ENCODE results near the gene PPP1R13B. TPM values are rescaled to one million over a fixed set of nuclear protein-coding genes. Genes with fewer than 3 reads are reported as not detected.
A peak's percentile ranks its signal among the peaks of the same experiment; 100 is the strongest.

PPP1R13B gene
- total and polyA plus RNA-seq, 7 experiments from 2014 or later, result 3.3 to 26.8 (median 16.9) TPM

GRCh38 chr14:103715052-103716000, 132.0 kb downstream of the PPP1R13B start, which contains the start of the genes XRCC3 and ZFYVE21:
XRCC3 (minus strand) TSS chr14:103715451; CDS start chr14:103711087, 4,364 bp downstream.
ZFYVE21 (plus strand) TSS chr14:103715810; CDS start chr14:103715842, 32 bp downstream.
- peak; percentile 97 for ATAC-seq
- peaks cover 38 to 69% (median 52%) of the 10 kb centered on the region in 7 donors for H3K4me1 Mint-ChIP-seq
- no peaks in the 10 kb centered on the region for H3K27me3 ChIP-seq (ENCODE audit: control insufficient read depth in 2 of 2, insufficient read depth in 2 of 2, low read length in 2 of 2)
- DNase-seq, result peak; percentile 96 to 100 (median 100)
- H3K9me3 ChIP-seq (ENCODE audit: control insufficient read depth in 2 of 3, low read length in 3 of 3), result no peaks in the 10 kb centered on the region
- POLR2A ChIA-PET, result interaction anchor here (0.5 to 1.2 kb wide), 5 partner anchors 32 to 1897 kb away, joined by 3 to 5 read pairs (median 3); partner anchors contain the start of gene KLC1
- intact Hi-C loops (cut with micrococcal nuclease), result loop anchor here (1.0 to 10.0 kb wide), 15 partner anchors 33 to 941 kb away; partner anchors contain the start of genes BAG5 (in 2 of the 2), COA8 (in 2 of the 2), KLC1 (in 2 of the 2) and MARK3 (in 2 of the 2)
- H3K4me3 Mint-ChIP-seq, result peak within 1 kb of the TSS; percentile 89 to 98 (median 94)
- peaks cover 0 to 5% (median 0%) of the 10 kb centered on the region in 5 donors for H3K36me3 Mint-ChIP-seq
- CTCF ChIA-PET, result no interaction called here
- H3K27ac Mint-ChIP-seq, result peak within 1 kb of the TSS; percentile 40 to 95 (median 91)
- H3K36me3 ChIP-seq (ENCODE audit: control insufficient read depth in 2 of 3, insufficient read depth in 3 of 3, low read length in 3 of 3), result no peaks in the 10 kb centered on the region
- H3K9me3 Mint-ChIP-seq, result peaks cover 0 to 4% (median 0%) of the 10 kb centered on the region in 11 donors
- peaks cover 0 to 2% (median 0%) of the 10 kb centered on the region in 5 donors for H3K27me3 Mint-ChIP-seq
- H3K4me1 ChIP-seq (ENCODE audit: control insufficient read depth in 2 of 2, insufficient read depth in 2 of 2, low read length in 2 of 2), result peaks cover 8 to 13% of the 10 kb centered on the region in 2 donors
- peak within 1 kb of the TSS; percentile 56 for H3K4me3 ChIP-seq (ENCODE audit: low read length)
- peak within 1 kb of the TSS; percentile 73 for H3K27ac ChIP-seq (ENCODE audit: low read depth, low read length)

- Histone ChIP-seq H3K27ac (ENCODE audit: low read depth, low read length) (peak overlapping the region; percentile 73), H3K4me1 (ENCODE audit: control insufficient read depth in 2 of 2, insufficient read depth in 2 of 2, low read length in 2 of 2) (peaks cover 8 to 10% of the 10 kb centered on the region in 2 donors), H3K27me3 (ENCODE audit: control insufficient read depth in 2 of 2, insufficient read depth in 2 of 2, low read length in 2 of 2) (no peaks in the 10 kb centered on the region), H3K36me3 (ENCODE audit: control insufficient read depth in 2 of 3, insufficient read depth in 3 of 3, low read length in 3 of 3) (no peaks in the 10 kb centered on the region), H3K4me3 (ENCODE audit: low read length) (peak overlapping the region; percentile 56), H3K9me3 (ENCODE audit: control insufficient read depth in 2 of 3, low read length in 3 of 3) (no peaks in the 10 kb centered on the region)
- POLR2A ChIA-PET, result interaction anchor here (0.6 kb wide), 1 partner anchor 48 kb away, joined by 4 read pairs; no protein-coding TSS in a partner anchor
- ATAC-seq, result no peak
- H3K4me1 Mint-ChIP-seq, result peaks cover 27 to 57% (median 40%) of the 10 kb centered on the region in 7 donors
- H3K36me3 Mint-ChIP-seq, result peaks cover 0 to 5% (median 0%) of the 10 kb centered on the region in 5 donors
- intact Hi-C loops (cut with micrococcal nuclease), result loop anchor here (2.0 to 10.0 kb wide), 5 partner anchors 193 to 939 kb away; partner anchors contain the start of genes EIF5 (in 1 of the 2), MARK3 (in 1 of the 2) and TRAF3 (in 1 of the 2)
- peak overlapping the region; percentile 50 to 98 (median 94) for H3K4me3 Mint-ChIP-seq
- CTCF ChIA-PET, result no interaction called here
- H3K27me3 Mint-ChIP-seq, result peaks cover 0 to 2% (median 0%) of the 10 kb centered on the region in 5 donors
- no peak for DNase-seq
- H3K27ac Mint-ChIP-seq, result peak overlapping the region in 5 of 9 donors; percentile 14 to 91 (median 28)
- peaks cover 0 to 4% (median 0%) of the 10 kb centered on the region in 11 donors for H3K9me3 Mint-ChIP-seq
Observed at GRCh38 chr14:103714063-103714724, 133.2 kb downstream of the PPP1R13B start.

DNA sequence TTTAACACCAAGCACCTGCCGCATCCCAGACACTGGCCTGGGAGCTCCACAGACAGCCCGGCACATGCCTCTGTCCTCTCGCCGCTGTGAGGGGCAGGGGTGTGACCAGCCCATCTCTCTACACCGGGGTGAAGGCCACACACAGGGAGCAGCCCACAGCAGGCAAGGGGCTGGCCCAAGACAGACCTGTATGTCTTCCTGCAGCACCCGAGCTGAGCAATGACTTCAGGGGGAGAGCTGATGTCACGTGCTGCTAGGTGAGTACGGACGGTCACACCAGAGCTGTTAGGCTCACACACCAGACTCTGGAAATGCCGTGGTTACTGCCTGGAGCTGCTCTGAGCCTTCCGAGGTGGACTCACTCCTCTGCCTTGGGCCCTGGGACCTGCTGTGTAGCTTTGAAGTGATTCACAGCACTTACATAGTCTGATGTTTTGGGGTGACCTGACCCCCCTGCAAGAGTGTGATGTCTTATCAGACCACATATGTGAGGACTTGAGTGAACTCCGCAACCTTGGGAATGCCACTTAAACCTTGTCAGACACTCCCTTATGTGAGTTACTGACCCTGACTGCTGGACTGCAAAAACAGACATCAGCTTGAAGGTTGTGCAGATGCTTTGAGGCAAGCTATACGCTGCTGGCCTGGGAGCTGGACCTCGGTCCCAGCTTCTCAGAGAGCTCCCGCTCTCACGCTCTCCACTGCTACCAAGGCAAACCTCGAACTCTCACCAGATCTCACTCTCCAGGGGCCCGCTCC, 133.9 kb downstream of the PPP1R13B start:
- DNase-seq, result no peak
- Mint-ChIP-seq H3K27me3 (peaks cover 0 to 2% (median 0%) of the 10 kb centered on the region in 5 donors), H3K36me3 (peaks cover 0 to 5% (median 3%) of the 10 kb centered on the region in 5 donors), H3K4me1 (peaks cover 20 to 51% (median 35%) of the 10 kb centered on the region in 7 donors), H3K27ac (peak overlapping the region in 5 of 9 donors; percentile 28 to 71 (median 55)), H3K4me3 (peak overlapping the region; percentile 27 to 98 (median 94)), H3K9me3 (peaks cover 0 to 4% (median 0%) of the 10 kb centered on the region in 11 donors)
- Histone ChIP-seq H3K27ac (ENCODE audit: low read depth, low read length) (no peak overlapping the region), H3K36me3 (ENCODE audit: control insufficient read depth in 2 of 3, insufficient read depth in 3 of 3, low read length in 3 of 3) (peaks cover 0 to 2% (median 0%) of the 10 kb centered on the region in 3 experiments), H3K27me3 (ENCODE audit: control insufficient read depth in 2 of 2, insufficient read depth in 2 of 2, low read length in 2 of 2) (no peaks in the 10 kb centered on the region), H3K4me1 (ENCODE audit: control insufficient read depth in 2 of 2, insufficient read depth in 2 of 2, low read length in 2 of 2) (peaks cover 8 to 10% of the 10 kb centered on the region in 2 donors), H3K9me3 (ENCODE audit: control insufficient read depth in 2 of 3, low read length in 3 of 3) (no peaks in the 10 kb centered on the region), H3K4me3 (ENCODE audit: low read length) (no peak overlapping the region)
- ChIA-PET CTCF (no interaction called here), POLR2A (no interaction called here)
- intact Hi-C loops (cut with micrococcal nuclease), result loop anchor here (2.0 to 10.0 kb wide), 5 partner anchors 193 to 939 kb away; partner anchors contain the start of genes EIF5 (in 1 of the 2), MARK3 (in 1 of the 2) and TRAF3 (in 1 of the 2)
- ATAC-seq, result no peak

GRCh38 chr14:103712633-103713247, 134.6 kb downstream of the PPP1R13B start:
- no peak for ATAC-seq
- H3K27ac Mint-ChIP-seq, result peak overlapping the region in 7 of 9 donors; percentile 1 to 71 (median 55)
- ChIA-PET POLR2A (no interaction called here), CTCF (no interaction called here)
- peaks cover 0 to 4% (median 0%) of the 10 kb centered on the region in 11 donors for H3K9me3 Mint-ChIP-seq
- H3K4me1 ChIP-seq (ENCODE audit: control insufficient read depth in 2 of 2, insufficient read depth in 2 of 2, low read length in 2 of 2), result peaks cover 8 to 10% of the 10 kb centered on the region in 2 donors
- peaks cover 0 to 9% (median 0%) of the 10 kb centered on the region in 3 experiments for H3K36me3 ChIP-seq (ENCODE audit: control insufficient read depth in 2 of 3, insufficient read depth in 3 of 3, low read length in 3 of 3)
- H3K9me3 ChIP-seq (ENCODE audit: control insufficient read depth in 2 of 3, low read length in 3 of 3), result no peaks in the 10 kb centered on the region
- no peak overlapping the region for H3K27ac ChIP-seq (ENCODE audit: low read depth, low read length)
- peaks cover 0 to 2% (median 0%) of the 10 kb centered on the region in 5 donors for H3K27me3 Mint-ChIP-seq
- H3K4me3 Mint-ChIP-seq, result peak overlapping the region in 2 of 10 donors; percentile 36 to 95
- H3K36me3 Mint-ChIP-seq, result peaks cover 0 to 5% (median 3%) of the 10 kb centered on the region in 5 donors
- H3K27me3 ChIP-seq (ENCODE audit: control insufficient read depth in 2 of 2, insufficient read depth in 2 of 2, low read length in 2 of 2), result no peaks in the 10 kb centered on the region
- no peak overlapping the region for H3K4me3 ChIP-seq (ENCODE audit: low read length)
- intact Hi-C loops (cut with micrococcal nuclease), result loop anchor here in 1 of 2 donors (10.0 kb wide), 1 partner anchor 938 kb away; the partner anchor contains the start of gene TRAF3
- peaks cover 14 to 44% (median 28%) of the 10 kb centered on the region in 7 donors for H3K4me1 Mint-ChIP-seq
- DNase-seq, result no peak

DNA sequence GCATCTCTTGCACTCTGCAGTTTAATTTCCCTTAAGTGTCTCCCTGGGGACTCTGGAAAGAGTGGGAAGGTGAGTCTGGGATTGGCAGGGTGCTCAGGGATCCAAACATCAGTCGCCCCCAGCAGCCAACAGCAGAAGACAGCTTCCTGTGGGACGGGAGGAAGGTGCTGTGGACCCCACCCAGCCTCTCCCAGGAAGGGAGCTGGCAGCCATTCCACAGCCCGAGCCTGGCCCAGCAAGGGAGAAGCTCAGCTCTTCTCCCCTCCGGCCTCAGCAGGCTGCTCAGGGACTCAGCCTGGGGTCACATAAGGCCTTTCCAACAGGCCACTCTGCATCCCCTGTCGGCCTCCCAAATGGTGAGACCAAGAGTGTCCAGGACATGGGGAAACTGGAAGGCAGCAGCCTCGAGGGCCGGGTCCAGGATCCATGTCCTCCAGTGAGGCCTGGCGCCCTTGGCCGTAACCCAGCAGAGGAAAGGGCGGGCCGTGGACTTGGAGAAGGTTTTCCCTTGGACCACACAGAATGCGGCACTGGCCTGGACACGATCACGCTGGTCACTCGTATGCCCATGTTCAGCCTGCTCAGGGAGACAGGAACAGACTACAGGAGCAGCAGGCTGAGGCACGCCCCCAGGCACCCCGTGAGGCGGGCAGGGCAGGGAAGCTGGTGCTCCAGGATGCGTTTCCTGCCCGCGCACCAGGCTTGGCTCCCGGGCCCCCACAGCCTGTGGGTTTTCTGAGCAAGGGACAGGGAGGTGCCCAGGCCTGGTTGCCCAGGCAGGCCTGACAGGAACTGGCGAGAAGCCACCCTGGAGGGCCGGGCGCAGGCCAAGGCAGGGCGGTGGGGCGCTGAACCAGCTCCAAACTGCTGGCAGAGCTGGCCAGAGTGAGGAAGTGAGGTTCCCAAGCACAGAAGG, 135.6 kb downstream of the PPP1R13B start:
- CTCF ChIA-PET, result no interaction called here
- peaks cover 0 to 13% (median 0%) of the 10 kb centered on the region in 3 experiments for H3K36me3 ChIP-seq (ENCODE audit: control insufficient read depth in 2 of 3, insufficient read depth in 3 of 3, low read length in 3 of 3)
- no peak overlapping the region for H3K4me3 ChIP-seq (ENCODE audit: low read length)
- ATAC-seq (no peak), DNase-seq (no peak)
- POLR2A ChIA-PET, result no interaction called here
- Mint-ChIP-seq H3K4me3 (no peak overlapping the region), H3K27ac (peak overlapping the region in 3 of 9 donors; percentile 14 to 56 (median 25)), H3K27me3 (peaks cover 0 to 2% (median 0%) of the 10 kb centered on the region in 5 donors), H3K9me3 (peaks cover 0 to 4% (median 0%) of the 10 kb centered on the region in 11 donors), H3K36me3 (peaks cover 0 to 4% (median 3%) of the 10 kb centered on the region in 5 donors), H3K4me1 (peaks cover 6 to 34% (median 19%) of the 10 kb centered on the region in 7 donors)
- H3K9me3 ChIP-seq (ENCODE audit: control insufficient read depth in 2 of 3, low read length in 3 of 3), result no peaks in the 10 kb centered on the region
- H3K27ac ChIP-seq (ENCODE audit: low read depth, low read length), result no peak overlapping the region
- H3K27me3 ChIP-seq (ENCODE audit: control insufficient read depth in 2 of 2, insufficient read depth in 2 of 2, low read length in 2 of 2), result no peaks in the 10 kb centered on the region
- peaks cover 5 to 10% of the 10 kb centered on the region in 2 donors for H3K4me1 ChIP-seq (ENCODE audit: control insufficient read depth in 2 of 2, insufficient read depth in 2 of 2, low read length in 2 of 2)
- intact Hi-C loops (cut with micrococcal nuclease), result loop anchor here in 1 of 2 donors (10.0 kb wide), 1 partner anchor 937 kb away; the partner anchor contains the start of gene TRAF3

All from naive thymus-derived CD4-positive, alpha-beta T cell (primary cell).